HG03095 (cell line): Measurements from ENCODE around the gene CCDC136.

ENCODE experiments used
- ATAC-seq: cut with Tn5 transposase; IDR thresholded peaks from one replicate; pipeline ENCODE4 v1.9.1; 2021; ENCODE audit warnings: moderate library complexity; ENCODE audit not compliant: unreplicated experiment

Gene CCDC136

DNA sequence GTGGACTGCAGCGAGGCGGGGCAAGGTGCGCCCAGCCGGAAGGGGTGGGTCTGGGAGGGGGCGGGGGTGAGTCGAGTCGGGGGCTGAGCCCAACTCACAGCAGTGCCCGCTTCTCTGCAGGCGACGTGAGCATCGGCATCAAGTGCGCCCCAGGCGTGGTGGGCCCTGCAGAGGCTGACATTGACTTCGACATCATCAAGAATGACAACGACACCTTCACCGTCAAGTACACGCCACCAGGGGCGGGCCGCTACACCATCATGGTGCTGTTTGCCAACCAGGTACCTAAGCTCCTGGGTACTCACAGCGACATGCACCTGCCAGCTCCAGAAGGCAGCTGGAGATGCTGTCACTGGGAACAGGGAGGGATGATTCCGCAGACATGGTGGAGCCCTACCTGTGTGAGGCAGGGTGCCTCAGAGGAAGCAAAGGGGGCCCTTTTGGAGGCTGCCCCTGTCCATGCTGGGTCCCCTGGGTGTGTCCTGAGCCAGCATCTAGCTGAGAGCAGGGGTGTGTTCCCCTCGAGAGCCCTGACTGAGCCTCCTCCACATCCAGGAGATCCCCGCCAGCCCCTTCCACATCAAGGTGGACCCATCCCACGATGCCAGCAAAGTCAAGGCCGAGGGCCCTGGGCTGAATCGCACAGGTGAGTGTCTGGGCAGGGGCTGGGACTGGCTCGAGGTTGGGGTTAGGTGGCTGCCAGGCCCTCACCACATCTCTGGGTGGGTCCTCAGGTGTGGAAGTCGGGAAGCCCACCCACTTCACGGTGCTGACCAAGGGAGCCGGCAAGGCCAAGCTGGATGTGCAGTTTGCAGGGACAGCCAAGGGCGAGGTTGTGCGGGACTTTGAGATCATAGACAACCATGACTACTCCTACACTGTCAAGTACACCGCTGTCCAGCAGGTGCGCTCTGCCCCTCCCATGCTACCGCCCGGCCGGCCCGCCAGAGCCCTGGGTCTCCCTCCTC, 51.2 kb downstream of the CCDC136 start:
- no peak for ATAC-seq

DNA sequence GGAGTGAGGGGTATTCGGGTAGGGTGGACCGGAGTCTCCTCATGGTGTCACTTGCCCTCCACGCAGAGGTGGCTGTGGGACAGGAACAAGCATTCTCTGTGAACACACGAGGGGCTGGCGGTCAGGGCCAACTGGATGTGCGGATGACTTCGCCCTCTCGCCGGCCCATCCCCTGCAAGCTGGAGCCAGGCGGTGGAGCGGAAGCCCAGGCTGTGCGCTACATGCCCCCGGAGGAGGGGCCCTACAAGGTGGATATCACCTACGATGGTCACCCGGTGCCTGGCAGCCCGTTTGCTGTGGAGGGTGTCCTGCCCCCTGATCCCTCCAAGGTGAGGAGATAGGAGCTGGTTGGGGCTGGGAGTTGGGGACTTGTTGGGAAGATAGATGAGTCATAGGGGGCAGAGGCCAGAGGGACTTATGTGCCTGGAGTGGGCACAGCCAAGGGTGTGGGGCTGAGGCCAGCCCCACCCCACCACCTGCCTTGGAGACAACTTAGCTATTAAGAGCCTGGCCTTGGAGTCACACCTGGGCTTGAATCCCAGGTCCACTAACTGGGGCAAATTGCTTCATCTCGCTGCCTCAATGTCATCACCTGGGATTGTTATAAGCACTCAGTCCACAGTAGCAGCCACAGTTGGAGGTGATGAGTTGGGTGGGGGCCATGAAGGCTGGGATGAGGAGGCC, 52.3 kb downstream of the CCDC136 start:
- no peak for ATAC-seq

DNA sequence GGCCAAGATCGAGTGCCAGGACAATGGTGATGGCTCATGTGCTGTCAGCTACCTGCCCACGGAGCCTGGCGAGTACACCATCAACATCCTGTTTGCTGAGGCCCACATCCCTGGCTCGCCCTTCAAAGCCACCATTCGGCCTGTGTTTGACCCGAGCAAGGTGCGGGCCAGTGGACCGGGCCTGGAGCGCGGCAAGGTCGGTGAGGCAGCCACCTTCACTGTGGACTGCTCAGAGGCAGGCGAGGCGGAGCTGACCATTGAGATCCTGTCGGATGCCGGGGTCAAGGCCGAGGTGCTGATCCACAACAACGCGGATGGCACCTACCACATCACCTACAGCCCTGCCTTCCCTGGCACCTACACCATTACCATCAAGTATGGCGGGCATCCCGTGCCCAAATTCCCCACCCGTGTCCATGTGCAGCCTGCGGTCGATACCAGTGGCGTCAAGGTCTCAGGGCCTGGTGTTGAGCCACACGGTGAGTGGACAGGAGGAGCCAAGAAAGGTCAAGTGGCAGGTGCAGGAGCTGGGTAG, 53.1 kb downstream of the CCDC136 start:
- no peak for ATAC-seq

DNA sequence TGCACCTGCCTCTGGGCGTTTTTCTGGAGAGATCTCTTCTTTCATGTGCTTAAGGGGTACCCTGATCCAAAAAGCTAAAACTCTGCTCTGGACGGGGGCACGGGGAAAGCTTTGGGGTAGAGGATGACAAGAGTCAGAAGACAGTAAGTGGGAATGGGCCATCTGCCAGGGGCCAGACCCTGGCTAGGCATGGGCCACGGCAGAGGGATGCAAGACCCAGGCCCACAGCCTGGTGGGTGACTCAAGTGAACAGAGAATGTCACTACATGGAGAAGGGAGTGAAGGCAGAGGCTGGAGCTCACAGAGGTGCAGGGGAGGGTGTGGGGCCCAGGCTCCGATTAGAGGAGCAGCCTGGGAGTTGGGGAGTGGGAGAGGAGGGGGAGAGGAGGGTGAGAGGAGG, 53.7 kb downstream of the CCDC136 start:
- no peak for ATAC-seq

DNA sequence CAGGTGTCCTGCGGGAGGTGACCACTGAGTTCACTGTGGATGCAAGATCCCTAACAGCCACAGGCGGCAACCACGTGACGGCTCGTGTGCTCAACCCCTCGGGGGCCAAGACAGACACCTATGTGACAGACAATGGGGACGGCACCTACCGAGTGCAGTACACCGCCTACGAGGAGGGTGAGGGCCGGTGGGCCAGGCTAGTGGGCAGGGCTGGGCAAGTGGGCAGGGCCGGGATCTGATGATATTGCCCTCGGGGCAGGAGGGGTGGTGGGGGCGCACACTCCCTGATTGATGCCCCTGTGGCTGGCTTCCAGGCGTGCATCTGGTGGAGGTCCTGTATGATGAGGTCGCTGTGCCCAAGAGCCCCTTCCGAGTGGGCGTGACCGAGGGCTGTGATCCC, 54.2 kb downstream of the CCDC136 start:
- no peak for ATAC-seq

DNA sequence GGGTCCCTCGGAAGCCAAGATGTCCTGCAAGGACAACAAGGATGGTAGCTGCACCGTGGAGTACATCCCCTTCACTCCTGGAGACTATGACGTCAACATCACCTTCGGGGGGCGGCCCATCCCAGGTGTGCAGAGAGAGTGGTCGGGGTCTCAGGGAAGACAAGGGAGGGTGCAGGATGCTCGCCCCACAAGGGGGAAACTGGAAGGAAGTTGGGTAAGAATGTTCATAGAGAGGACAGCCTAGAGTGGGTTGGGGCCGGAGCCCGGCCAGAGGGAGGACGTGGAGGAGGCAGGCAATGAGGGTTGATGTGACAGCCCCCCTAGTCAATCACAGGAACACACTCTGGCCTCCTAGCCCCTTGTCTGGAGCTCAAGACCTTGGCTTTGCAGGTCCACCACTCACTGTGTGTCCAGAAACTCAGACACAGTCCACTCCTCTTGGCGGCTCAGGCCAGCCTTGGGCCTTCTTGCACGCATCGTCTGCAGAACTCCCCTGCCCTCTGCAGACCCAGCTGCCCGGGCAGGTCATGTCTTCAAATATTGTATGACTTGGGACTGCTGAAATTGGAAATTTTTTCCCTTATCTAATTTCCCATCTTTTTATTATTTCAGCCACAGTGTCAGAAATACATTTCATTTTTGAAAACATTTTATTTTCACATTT, 55.1 kb downstream of the CCDC136 start:
- no peak for ATAC-seq

DNA sequence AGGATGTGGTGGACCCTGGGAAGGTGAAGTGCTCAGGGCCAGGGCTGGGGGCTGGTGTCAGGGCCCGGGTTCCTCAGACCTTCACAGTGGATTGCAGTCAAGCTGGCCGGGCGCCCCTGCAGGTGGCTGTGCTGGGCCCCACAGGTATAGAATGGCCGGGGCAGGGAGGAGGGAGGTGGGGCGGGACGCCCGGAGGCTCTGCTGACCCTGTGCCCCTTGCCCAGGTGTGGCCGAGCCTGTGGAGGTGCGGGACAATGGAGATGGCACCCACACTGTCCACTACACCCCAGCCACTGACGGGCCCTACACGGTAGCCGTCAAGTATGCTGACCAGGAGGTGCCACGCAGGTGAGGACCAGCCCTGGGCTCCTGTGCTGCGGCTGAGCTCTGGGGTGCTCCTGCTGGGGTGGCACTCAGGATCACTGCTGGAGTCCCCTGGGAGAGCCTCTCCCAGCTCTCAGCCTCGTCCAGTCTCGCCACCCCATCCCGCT, 56.0 kb downstream of the CCDC136 start:
- ATAC-seq = no peak

- ATAC-seq = no peak
Measured at GRCh38 chr7:128848289-128849155, 56.8 kb downstream of the CCDC136 start.

GRCh38 chr7:128849156-128849515, 57.4 kb downstream of the CCDC136 start:
- ATAC-seq = no peak

GRCh38 chr7:128849804-128850490, 58.2 kb downstream of the CCDC136 start:
- no peak for ATAC-seq

GRCh38 chr7:128852537-128853254, 60.9 kb downstream of the CCDC136 start:
- no peak for ATAC-seq

- no peak for ATAC-seq
Measured at GRCh38 chr7:128853799-128854198, 62.0 kb downstream of the CCDC136 start.

GRCh38 chr7:128854396-128854795, 62.6 kb downstream of the CCDC136 start:
- ATAC-seq = no peak

DNA sequence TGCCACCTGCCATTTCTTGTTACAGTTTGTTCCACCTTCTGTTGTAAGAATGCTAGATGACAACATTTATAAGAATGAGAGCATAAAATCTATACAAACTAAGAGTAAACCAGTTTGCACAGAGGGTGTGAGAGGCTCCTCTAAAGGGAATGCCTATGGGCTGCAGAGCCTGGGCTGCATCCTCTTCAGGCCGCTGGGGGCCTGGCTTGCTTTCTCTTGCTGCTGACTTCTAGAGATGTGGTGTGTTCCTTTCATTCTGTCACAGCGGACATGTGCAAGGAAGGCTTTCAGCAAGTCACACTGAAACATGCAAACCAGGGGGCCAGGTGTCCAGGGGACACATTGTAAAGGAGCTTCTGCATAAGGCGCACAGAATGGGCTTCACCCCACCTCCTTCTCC, 63.8 kb downstream of the CCDC136 start:
- no peak for ATAC-seq

DNA sequence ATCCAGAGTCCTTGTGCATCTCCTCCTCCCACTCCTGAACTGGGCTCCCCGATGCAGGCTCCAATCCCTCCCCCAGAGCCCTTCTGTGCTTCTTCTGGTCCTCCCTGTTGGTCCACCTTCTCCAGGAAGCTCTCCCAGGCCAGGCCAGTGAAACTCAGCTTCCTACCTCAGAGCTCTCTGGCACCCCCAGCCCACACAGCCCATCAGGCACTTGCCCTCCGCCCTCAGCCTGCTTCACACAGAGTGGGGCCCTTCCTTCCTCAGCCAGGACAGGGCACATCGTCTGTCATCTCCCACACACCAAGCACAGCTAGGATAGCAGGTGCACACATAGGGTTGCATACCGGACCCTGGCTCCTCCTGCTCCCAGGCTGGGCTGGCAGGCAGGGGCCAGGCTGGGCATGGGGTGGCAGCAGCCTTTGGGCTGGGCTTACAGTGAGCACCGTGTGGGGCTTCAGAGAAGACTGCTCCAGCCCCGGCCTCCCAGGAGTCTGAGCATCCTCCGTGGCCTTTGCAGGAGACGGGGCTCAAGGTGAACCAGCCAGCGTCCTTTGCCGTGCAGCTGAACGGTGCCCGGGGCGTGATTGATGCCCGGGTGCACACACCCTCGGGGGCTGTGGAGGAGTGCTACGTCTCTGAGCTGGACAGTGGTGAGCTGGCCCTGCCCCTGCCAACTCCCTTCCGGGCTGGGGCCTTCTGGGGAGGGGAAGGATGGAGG, 64.4 kb downstream of the CCDC136 start:
- no peak for ATAC-seq

- ATAC-seq = no peak
Measured at GRCh38 chr7:128858380-128859231, 66.8 kb downstream of the CCDC136 start.
